Measurements from ENCODE around the gene ANXA2R. TPM values are rescaled to one million over a fixed set of nuclear protein-coding genes. Genes with fewer than 3 reads are reported as not detected.
A peak's percentile ranks its signal among the peaks of the same experiment; 100 is the strongest.

The ANXA2R gene
- total and polyA plus RNA-seq, 2 of the 13 experiments (the other 11 are each of a cell fraction or from before 2014, with no cell fraction given) = 0.95 to 1.3 TPM

GRCh38 chr5:42994555-42995359, 45.4 kb downstream of the ANXA2R start (continued):
- no peak for TF ChIP-seq ATF6 (CRISPR knock-in tag; conservative IDR thresholded peaks at IDR 0.05)
- no peak for TF ChIP-seq DPF2 (CRISPR knock-in tag; IDR thresholded peaks at IDR 0.05; ENCODE audit: borderline replicate concordance, low read depth)
- TF ChIP-seq BRF2 (CRISPR knock-in tag; IDR thresholded peaks at IDR 0.05) = 0 out of 2 replicates have a peak, but pooled peaks have one; percentile 43
- no peak for TF ChIP-seq FLYWCH1 (CRISPR knock-in tag; IDR thresholded peaks at IDR 0.05)
- peak; percentile 58 for TF ChIP-seq IKZF4 (CRISPR knock-in tag; IDR thresholded peaks at IDR 0.05; ENCODE audit: borderline replicate concordance, low read depth, not compliant biosample characterization)
- no peak for TF ChIP-seq ELK4 (CRISPR knock-in tag; IDR thresholded peaks at IDR 0.05; ENCODE audit: borderline replicate concordance)
- 0 out of 2 replicates have a peak, but pooled peaks have one; percentile 36 for TF ChIP-seq ZNF136 (CRISPR knock-in tag; IDR thresholded peaks at IDR 0.05; ENCODE audit: low read depth)
- peak; percentile 66 for TF ChIP-seq STAG1 (CRISPR knock-in tag; IDR thresholded peaks at IDR 0.05)
- TF ChIP-seq ZNF557 (CRISPR knock-in tag; IDR thresholded peaks at IDR 0.05) = 0 out of 2 replicates have a peak, but pooled peaks have one; percentile 8
- TF ChIP-seq KDM2A (CRISPR knock-in tag; IDR thresholded peaks at IDR 0.05; ENCODE audit: borderline replicate concordance, low read depth) = peak; percentile 66; the same call in 1 of the 2 replicates
- 0 out of 2 replicates have a peak, but pooled peaks have one; percentile 19 for TF ChIP-seq ZNF512 (CRISPR knock-in tag; IDR thresholded peaks at IDR 0.05)
- peak; percentile 71 for TF ChIP-seq ZMYM4 (CRISPR knock-in tag; IDR thresholded peaks at IDR 0.05)
- TF ChIP-seq ZNF781 (CRISPR knock-in tag; IDR thresholded peaks at IDR 0.05; ENCODE audit: borderline replicate concordance, not compliant biosample characterization) = peak; percentile 62
- no peak for TF ChIP-seq NR1H2 (CRISPR knock-in tag; IDR thresholded peaks at IDR 0.05; ENCODE audit: borderline replicate concordance, low read depth)
- 0 out of 2 replicates have a peak, but pooled peaks have one; percentile 21 for TF ChIP-seq POGK (CRISPR knock-in tag; conservative IDR thresholded peaks at IDR 0.05)
- no peak for TF ChIP-seq PHB2 (IDR thresholded peaks at IDR 0.05; ENCODE audit: partially characterized antibody)
- peak; percentile 61 for TF ChIP-seq PHF8 (CRISPR knock-in tag; IDR thresholded peaks at IDR 0.05)
- TF ChIP-seq ZNF230 (CRISPR knock-in tag; IDR thresholded peaks at IDR 0.05) = peak; percentile 18; the same call in 1 of the 2 replicates
- no peak for TF ChIP-seq YEATS2 (CRISPR knock-in tag; IDR thresholded peaks at IDR 0.05; ENCODE audit: borderline replicate concordance)
- 0 out of 2 replicates have a peak, but pooled peaks have one; percentile 64 for TF ChIP-seq TSC22D2 (CRISPR knock-in tag; IDR thresholded peaks at IDR 0.05; ENCODE audit: borderline replicate concordance)
